K562 (cell line): Measurements from ENCODE around the gene DNAJC8. TPM values are rescaled to one million over a fixed set of nuclear protein-coding genes. Genes with fewer than 3 reads are reported as not detected.
A peak's percentile ranks its signal among the peaks of the same experiment; 100 is the strongest.

Source experiments
- CREB3 ChIP-seq: fragments of 450-650 bp; conservative IDR thresholded peaks from 2 replicates; pipeline ENCODE4 v1.6.1; 2016; ENCODE audit warnings: missing genetic modification characterization, low read depth, mild to moderate bottlenecking, missing compliant biosample characterization, moderate library complexity
- CREB3L1 ChIP-seq: fragments of 450-650 bp; IDR thresholded peaks from 2 replicates; pipeline ENCODE4 v1.6.1; 2014; ENCODE audit warnings: low read depth, mild to moderate bottlenecking, moderate library complexity, borderline replicate concordance
- MAFG ChIP-seq: fragments of 450-650 bp; conservative IDR thresholded peaks from 2 replicates; pipeline ENCODE4 v1.6.1; 2016; ENCODE audit warnings: missing genetic modification characterization, missing compliant biosample characterization
- ZNF57 ChIP-seq: fragments of 450-650 bp; formaldehyde crosslinking; IDR thresholded peaks from 2 replicates; pipeline ENCODE4 v1.4.0; 2020; ENCODE audit warnings: mild to moderate bottlenecking, moderate library complexity
- polyA plus RNA-seq, 8 experiments: library from polyadenylated mRNA; depleted of rRNA in 4 of 8; stranded (reverse) in 5 of 8; unstranded in 3 of 8; fragments of >200 nt; fragmentation: Nextera tagmentation in 2 of 8; fragmentation: Illumina TruSeq in 1 of 8; extraction: Ambion mirVana in 2 of 8; extraction: Trizol in 1 of 8; gene quantifications; 2 replicates each; pipeline versions ENCODE4 v1.2.1 to v1.2.3, GENCODE V29; 2011 to 2014; ENCODE audit warnings: inconsistent platforms in 1 of 8, missing spikeins in 1 of 8
- total RNA-seq, 7 experiments: library from RNA; depleted of rRNA in 6 of 7; stranded (reverse); fragments of >200 nt in 6 of 7; fragmentation: Illumina TruSeq in 2 of 7; extraction: Trizol in 2 of 7; gene quantifications; 2 replicates each; pipeline versions ENCODE4 v1.2.1 to v1.2.3, GENCODE V29; 2011 to 2021; ENCODE audit warnings: low replicate concordance in 1 of 7
- TF ChIP-seq, protein P1 (sequence below): fragments of 450-650 bp; IDR thresholded peaks from 2 replicates; pipeline ENCODE4 v1.6.1; 2016; ENCODE audit warnings: low read depth

DNAJC8 gene
- total and polyA plus RNA-seq, 9 of the 15 experiments (the other 6 are each of a cell fraction or from before 2014, with no cell fraction given): 143 to 508 (median 209) TPM

- TF ChIP-seq CREB3L1 (peak; percentile 81), MAFG (tag) (no peak), CREB3 (tag) (no peak), ZNF57 (CRISPR knock-in tag) (no peak)
- TF ChIP-seq, protein P1, sequence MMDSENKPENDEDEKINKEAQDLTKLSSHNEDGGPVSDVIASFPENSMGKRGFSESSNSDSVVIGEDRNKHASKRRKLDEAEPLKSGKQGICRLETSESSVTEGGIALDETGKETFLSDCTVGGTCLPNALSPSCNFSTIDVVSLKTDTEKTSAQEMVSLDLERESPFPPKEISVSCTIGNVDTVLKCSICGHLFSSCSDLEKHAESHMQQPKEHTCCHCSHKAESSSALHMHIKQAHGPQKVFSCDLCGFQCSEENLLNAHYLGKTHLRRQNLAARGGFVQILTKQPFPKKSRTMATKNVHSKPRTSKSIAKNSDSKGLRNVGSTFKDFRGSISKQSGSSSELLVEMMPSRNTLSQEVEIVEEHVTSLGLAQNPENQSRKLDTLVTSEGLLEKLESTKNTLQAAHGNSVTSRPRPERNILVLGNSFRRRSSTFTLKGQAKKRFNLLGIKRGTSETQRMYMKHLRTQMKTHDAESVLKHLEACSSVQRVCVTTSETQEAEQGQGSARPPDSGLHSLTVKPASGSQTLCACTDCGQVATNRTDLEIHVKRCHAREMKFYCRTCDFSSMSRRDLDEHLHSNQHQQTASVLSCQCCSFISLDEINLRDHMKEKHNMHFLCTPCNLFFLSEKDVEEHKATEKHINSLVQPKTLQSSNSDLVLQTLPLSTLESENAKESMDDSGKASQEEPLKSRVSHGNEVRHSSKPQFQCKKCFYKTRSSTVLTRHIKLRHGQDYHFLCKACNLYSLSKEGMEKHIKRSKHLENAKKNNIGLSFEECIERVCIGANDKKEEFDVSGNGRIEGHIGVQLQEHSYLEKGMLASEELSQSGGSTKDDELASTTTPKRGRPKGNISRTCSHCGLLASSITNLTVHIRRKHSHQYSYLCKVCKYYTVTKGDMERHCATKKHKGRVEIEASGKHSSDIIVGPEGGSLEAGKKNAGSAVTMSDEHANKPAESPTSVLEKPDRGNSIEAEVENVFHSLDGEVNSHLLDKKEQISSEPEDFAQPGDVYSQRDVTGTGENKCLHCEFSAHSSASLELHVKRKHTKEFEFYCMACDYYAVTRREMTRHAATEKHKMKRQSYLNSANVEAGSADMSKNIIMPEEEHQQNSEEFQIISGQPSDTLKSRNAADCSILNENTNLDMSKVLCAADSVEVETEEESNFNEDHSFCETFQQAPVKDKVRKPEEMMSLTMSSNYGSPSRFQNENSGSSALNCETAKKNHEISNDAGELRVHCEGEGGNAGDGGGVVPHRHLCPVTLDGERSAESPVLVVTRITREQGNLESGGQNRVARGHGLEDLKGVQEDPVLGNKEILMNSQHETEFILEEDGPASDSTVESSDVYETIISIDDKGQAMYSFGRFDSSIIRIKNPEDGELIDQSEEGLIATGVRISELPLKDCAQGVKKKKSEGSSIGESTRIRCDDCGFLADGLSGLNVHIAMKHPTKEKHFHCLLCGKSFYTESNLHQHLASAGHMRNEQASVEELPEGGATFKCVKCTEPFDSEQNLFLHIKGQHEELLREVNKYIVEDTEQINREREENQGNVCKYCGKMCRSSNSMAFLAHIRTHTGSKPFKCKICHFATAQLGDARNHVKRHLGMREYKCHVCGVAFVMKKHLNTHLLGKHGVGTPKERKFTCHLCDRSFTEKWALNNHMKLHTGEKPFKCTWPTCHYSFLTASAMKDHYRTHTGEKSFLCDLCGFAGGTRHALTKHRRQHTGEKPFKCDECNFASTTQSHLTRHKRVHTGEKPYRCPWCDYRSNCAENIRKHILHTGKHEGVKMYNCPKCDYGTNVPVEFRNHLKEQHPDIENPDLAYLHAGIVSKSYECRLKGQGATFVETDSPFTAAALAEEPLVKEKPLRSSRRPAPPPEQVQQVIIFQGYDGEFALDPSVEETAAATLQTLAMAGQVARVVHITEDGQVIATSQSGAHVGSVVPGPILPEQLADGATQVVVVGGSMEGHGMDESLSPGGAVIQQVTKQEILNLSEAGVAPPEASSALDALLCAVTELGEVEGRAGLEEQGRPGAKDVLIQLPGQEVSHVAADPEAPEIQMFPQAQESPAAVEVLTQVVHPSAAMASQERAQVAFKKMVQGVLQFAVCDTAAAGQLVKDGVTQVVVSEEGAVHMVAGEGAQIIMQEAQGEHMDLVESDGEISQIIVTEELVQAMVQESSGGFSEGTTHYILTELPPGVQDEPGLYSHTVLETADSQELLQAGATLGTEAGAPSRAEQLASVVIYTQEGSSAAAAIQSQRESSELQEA: no peak; the same call in 1 of the 2 replicates
These were observed 3.2 kb upstream of the DNAJC8 start, which contains the start of gene ATP5IF1 (continued) for GRCh38 chr1:28235755-28236655.
